ENCODE measurements around the gene MBNL2.

- TF ChIP-seq POLR2A (IDR thresholded peaks at IDR 0.05; ENCODE audit: low read depth, low read length) (no peak), POLR2AphosphoS5 (IDR thresholded peaks at IDR 0.05; ENCODE audit: low read depth, low read length) (no peak)
These were observed 179.3 kb downstream of the MBNL2 start for GRCh38 chr13:97401421-97401820.
